GM10266 (cell line): ENCODE data around the gene JPH4.

Experiments used
- DNase-seq: peaks from one replicate; pipeline ENCODE4 v3.0.0; 2012; ENCODE audit errors: extremely low spot score
- TF ChIP-seq, protein P1 (sequence below): IDR thresholded peaks from 2 replicates; pipeline ENCODE4 v1.5.1; 2012; ENCODE audit warnings: mild to moderate bottlenecking, low read depth; ENCODE audit not compliant: control insufficient read depth, insufficient read depth; ENCODE audit errors: missing control alignments

The JPH4 gene

DNA sequence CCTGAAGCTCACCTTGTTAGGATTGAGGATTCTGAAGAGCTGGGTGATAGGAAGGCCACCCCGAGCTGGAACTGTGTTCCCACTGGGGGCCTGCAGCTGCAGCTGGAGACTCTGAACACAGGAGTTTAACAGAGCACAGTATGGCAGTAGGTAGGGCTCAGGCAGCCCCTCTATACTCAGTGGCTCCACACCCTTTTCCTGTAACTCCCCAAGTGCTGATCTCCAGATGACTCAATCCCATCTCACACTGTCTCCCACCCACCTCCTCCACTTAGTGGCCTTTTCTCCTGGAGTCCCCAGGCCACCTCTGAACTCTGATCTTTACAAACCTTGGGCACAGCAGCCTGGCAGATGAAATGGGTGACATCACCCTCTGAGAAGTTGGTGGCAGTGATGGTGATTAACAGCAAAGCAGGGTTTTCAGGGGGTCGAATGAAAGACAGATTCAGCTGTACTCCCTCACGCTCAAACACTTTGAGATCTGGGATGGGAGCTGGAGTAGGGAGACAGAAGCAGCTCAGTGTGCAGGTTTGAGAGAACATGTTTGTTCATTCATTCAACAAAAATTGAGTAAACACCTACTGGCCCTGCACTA, 18.6 kb downstream of the JPH4 start:
- TF ChIP-seq, protein P1, sequence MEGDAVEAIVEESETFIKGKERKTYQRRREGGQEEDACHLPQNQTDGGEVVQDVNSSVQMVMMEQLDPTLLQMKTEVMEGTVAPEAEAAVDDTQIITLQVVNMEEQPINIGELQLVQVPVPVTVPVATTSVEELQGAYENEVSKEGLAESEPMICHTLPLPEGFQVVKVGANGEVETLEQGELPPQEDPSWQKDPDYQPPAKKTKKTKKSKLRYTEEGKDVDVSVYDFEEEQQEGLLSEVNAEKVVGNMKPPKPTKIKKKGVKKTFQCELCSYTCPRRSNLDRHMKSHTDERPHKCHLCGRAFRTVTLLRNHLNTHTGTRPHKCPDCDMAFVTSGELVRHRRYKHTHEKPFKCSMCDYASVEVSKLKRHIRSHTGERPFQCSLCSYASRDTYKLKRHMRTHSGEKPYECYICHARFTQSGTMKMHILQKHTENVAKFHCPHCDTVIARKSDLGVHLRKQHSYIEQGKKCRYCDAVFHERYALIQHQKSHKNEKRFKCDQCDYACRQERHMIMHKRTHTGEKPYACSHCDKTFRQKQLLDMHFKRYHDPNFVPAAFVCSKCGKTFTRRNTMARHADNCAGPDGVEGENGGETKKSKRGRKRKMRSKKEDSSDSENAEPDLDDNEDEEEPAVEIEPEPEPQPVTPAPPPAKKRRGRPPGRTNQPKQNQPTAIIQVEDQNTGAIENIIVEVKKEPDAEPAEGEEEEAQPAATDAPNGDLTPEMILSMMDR = no peak
- no peak for DNase-seq

DNA sequence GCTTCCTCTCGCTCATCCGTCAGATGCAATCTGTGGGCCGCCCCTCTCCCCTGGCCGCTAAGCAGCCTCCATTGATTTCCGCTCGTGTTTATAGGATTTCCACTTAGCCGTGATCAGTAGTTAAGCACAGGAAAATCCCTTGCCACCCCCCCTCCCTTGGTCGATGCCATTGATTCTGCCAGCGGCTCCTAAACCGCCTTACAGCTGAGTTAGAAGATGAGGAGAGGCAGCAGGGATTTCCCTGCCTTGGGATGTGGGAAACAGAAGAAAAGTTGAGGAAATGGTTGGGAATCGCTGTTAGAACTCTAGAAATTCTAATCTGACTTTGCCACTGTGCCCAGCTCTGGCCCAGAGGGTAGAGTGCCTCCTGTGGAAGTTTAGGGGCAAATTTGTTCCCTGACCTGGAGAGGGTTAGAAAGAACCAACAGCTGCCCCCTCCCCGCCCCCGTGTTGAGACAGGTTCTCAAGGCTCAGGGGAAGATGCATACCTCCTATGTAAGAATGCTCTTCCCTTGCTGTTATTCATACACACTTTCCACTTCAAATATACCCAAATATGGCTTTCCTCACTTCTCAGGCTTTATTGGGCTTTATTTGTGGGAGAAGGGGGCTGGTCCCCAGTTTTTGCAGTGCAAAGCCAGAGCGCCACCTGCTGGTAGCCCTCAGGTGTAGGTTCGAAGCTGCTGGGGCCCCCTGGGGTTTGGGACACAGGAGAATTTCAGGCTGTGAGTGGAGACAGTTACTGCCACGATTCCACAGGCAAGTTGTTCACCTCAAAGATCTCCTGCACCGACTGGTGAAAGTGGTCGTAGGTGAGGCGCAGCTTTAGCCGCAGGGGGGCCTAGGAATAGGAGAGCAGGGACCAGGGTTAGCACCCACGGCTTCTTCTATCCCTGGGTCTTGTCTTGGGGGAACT, 19.3 kb downstream of the JPH4 start:
- TF ChIP-seq, protein P1 = peak; percentile 93
- DNase-seq = no peak

DNA sequence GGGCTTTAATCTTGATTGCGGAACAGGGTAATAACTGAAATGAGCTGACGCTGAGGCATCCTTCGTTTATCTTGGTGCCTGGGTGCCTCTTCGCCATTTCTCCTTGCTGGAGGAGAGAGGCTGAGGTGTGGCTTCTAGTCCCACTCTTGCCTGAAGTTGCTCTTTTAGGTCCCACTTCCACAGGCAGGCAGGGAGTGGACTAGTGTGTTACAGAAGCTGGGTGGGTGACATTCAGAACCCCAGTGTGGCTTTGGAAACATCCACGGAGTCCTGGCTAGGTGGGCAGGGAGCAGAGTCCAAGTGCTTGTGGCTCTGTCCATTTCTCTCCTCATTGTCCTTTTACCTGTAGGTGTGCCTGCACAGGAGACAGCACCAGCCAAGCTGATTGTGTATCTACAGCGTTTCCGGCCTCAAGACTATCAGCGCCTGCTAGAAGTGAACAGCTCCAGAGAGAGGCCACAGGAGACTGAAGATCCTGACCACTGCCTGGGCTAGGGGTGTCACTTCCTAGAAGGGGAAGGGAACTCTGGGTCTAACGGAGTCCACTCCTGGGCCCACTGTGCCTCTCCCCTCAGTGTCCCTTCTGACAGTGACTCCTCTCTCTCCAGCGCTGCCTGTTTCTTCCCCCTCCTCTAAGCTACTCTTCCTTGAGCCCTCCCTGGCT, 20.1 kb downstream of the JPH4 start:
- TF ChIP-seq, protein P1 = no peak
- no peak for DNase-seq

DNA sequence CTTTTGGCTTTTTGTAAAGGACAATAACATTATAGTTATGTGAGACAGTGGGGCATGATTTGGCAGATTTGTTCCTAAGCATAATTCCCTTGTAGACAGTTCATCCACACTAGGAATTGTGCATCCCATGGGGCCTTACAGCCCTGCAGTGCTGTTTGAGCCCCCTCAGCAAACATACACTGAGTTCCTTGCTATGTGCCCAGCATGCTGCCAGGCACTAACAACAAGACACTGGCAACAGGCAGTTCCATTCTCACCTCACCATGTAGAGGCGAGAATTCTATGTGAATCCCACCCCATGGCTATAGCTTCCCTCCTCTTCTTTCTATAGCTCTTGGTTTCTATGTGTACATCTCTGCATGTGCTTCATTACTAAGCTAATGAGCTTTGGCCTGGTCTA, 20.6 kb downstream of the JPH4 start:
- no peak for DNase-seq
- TF ChIP-seq, protein P1 = no peak

DNA sequence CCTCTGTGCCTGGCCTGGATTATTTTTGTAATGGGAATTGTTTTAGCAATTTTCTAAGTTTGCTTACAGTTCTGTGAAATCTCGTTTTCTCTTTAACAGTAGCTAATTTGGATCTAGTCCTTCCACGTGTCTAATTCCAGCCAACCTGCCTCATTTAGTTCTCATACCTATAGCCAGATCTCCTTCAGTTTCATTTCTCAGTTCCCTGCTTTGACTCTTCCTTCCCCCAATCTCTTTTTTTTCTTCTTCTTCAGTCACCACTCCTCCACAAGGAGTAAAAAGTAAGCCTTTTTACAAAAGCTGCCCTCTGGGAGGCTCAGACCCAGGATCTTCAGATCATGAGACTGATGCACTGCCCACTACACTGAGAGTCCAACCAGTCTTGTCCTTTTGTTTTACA, 21.1 kb downstream of the JPH4 start:
- TF ChIP-seq, protein P1 = no peak
- DNase-seq = no peak

DNA sequence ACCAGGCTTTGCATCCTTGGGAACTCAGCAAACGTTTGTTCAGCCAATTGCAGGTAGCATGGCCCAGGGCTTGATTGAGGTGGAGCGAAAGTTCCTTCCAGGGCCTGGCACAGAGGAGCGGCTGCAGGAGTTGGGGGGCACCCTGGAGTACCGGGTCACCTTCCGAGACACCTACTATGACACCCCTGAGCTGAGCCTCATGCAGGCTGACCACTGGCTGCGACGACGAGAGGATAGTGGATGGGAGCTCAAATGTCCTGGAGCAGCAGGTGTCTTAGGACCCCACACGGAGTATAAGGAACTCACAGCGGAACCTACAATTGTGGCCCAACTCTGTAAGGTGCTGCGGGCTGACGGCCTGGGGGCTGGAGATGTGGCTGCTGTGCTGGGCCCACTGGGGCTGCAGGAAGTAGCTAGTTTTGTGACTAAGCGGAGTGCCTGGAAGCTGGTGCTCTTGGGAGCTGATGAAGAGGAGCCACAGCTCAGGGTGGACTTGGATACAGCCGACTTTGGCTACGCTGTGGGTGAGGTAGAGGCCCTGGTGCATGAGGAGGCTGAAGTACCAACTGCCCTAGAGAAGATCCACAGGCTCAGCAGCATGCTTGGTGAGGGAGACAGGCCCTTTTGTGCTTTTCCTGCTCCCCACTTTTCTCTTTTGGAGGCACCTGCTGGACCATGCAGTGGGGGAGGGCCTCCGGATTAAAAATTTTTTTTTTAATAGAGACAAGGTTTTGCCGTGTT, 21.7 kb downstream of the JPH4 start:
- TF ChIP-seq, protein P1 = no peak
- DNase-seq = no peak
